ENCODE results near the gene TBC1D22A.

TBC1D22A gene

DNA sequence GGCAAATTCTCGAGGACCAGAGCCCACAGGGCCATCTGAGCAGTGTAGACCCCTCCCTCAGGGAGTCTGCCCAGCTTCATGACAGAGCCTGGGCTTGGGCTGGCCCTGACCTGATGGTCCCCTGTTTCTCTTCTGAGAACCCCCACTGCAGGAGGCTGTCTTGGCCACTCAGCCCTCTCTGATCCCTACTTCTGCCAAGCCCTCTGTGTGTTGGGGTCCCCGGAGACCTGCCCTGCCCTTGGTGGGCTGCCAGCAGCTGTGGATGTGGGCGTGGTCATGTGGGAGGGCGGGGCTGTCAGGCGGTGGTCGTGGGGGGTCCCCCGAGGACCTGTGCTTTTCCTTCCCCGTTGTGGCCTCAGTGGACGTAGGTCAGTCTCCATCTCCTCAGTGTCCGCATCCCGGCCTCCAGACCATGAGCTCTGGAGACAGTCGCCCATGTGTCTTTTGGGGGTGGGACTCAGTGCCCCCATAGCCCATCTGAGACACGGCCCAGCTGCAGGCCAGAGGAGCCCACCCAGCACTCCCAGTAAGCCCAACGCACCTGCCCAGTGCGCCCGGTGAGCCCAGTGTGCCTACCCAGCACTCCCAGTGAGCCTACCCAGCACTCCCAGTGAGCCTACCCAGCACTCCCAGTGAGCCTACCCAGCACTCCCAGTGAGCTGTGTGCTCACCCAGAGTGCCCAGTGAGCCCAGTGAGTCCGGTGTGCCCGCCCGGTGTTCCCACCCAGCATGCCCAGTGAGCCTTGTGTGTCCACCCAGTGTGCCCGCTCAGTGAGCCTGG lies 409.2 kb downstream of the TBC1D22A start:
- no peak for DNase-seq
- TF ChIP-seq POLR2A (IDR thresholded peaks at IDR 0.05; ENCODE audit: low read length) (no peak), GATA1 (IDR thresholded peaks at IDR 0.05; ENCODE audit: low read depth, low read length) (no peak)

DNA sequence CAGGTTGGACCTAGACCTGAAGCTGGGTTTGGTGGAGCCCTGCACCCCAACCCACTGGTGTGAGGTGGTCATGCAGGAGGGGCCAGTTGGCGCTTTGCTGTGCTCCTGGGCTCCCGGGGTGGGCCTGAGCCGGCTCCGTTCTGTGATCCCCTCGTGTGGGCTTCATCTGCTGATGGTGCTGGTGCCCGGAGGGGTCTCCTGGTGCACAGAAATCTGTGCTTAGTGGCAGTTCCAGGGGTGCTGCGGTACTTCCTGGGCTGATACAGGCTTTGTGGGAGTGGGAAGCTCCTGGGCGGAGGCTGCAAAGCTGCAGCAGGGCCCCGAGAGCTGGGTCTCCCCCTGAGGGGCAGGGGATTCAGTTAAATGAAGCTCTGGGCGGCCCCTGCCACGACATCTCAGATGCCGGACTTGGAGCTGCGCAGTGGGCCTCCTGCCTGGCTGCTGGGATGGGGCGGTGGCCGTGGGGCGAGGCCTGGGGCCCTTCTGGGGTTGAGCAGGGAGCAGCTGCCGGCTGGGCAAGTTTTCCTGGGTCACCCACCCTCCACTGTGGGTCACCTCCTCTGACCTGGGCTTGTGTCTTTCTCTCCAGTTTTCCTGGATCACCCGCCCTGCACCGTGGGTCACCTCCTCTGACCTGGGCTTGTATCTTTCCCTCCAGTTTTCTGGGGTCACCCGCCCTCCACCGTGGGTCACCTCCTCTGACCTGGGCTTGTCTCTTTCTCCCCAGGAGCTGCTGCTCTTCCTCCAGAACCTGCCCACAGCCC lies 410.5 kb downstream of the TBC1D22A start:
- TF ChIP-seq POLR2A (IDR thresholded peaks at IDR 0.05; ENCODE audit: low read length) (no peak), GATA1 (IDR thresholded peaks at IDR 0.05; ENCODE audit: low read depth, low read length) (no peak)
- no peak for DNase-seq

DNA sequence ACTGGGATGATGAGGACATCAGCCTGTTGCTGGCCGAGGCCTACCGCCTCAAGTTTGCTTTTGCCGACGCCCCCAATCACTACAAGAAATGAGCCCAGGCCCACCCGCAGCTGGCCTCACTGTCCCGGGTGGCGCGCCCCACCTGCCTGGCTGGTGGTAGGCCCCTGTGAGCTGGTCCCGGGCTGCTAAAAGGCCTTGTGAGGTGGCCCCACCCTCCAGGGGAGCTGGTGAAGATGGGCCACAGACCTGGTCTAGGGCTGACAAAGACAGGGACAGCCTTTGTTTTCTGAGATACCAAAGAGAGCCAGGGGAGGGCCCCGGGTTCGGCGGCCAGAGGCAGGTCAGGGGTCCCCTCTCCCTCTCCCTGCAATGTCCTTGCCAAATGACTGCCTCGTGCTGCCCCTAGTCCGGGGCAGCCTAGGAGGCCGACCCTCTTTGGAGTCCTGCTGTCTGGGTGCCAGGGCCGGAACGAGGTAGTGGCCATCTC lies 411.1 kb downstream of the TBC1D22A start:
- no peak for DNase-seq
- TF ChIP-seq GATA1 (IDR thresholded peaks at IDR 0.05; ENCODE audit: low read depth, low read length) = no peak
- no peak for TF ChIP-seq POLR2A (IDR thresholded peaks at IDR 0.05; ENCODE audit: low read length)

DNA sequence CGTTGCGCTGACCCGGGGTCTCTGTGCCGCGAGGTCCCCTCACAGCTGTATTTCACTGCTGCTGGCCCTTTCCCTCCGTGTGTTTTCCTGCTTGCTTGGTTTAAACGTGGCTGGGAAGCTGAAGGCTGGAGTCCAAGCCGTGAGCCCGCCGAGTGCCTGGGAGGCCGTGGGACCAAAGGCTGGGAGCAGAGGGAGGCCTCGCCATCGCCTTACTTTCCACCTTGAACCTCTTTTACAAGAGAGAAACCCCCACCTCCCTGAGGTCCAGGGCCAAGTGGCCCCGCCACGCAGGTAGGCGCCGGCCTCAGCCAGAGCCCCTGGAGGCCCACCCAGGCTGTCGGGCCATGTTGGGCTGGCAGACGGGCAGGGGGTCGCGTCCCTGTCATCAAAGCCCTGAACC lies 411.6 kb downstream of the TBC1D22A start:
- no peak for DNase-seq
- TF ChIP-seq POLR2A (IDR thresholded peaks at IDR 0.05; ENCODE audit: low read length) (no peak), GATA1 (IDR thresholded peaks at IDR 0.05; ENCODE audit: low read depth, low read length) (no peak)

DNA sequence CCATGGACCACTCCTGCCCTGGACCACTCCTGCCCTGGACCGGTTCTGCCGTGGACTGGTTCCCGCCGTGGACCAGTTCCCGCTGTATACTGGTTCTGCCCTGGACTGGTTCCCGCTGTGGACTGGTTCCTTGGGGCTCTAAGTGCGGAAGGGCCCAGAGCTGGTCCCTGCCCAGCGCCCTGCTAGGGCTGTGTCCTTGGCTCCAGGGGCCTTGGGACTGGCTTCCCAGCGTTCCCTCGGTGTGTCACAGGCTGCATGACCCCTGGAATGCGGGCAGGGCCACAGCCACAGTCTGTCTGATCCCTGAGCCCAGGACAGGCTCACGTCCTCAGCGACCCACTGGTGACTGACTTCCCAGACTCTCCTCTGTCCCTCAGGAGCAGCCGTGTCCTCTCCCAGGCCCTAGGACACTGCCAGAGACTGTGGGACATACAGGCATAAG lies 412.2 kb downstream of the TBC1D22A start:
- no peak for TF ChIP-seq POLR2A (IDR thresholded peaks at IDR 0.05; ENCODE audit: low read length)

DNA sequence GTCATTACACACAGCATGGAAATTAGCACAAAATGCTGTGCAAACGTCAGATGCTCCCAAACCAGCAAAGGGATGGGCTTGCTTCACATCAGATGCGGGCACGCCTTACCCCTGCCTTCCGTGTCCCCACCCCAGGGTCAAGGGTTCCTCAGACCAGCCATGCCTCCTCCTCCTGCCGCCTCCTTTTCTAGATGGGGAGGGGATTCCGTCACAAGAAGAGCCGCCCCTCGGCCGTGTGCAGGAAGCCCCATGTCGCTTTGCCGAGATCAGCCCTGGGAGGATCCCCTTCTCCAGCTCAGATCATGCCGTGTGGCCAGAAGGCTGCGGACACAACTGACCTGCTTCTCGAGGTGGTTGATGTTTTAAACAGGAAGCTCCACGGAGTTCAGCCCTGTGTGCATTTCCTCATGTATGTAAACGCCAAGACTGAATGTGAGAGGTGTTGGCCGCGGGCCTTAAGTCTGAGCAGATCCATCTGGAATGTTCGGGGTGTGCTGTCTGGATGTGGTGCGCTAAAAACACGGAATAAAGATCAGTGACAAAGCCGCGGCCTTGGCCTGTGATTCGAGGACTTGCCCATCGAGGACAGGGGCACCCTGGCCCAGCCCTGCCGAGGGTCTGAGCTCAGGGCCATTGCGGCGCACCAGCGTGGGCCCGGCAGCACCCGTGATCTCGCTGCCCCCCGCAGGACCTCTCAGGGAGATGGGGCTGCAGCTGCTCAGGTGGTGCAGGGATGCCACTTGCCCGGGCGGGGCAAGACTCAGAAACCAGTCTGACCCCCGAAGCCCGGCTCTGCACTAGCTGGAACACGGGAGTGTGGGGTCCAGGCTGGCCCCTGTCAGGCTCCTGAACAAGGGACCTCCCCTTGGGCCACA lies 412.9 kb downstream of the TBC1D22A start:
- no peak for DNase-seq
- TF ChIP-seq POLR2A (IDR thresholded peaks at IDR 0.05; ENCODE audit: low read length) (no peak), GATA1 (IDR thresholded peaks at IDR 0.05; ENCODE audit: low read depth, low read length) (no peak)

More for the DNA sequence above, 412.2 kb downstream of the TBC1D22A start:
- DNase-seq = no peak

DNA sequence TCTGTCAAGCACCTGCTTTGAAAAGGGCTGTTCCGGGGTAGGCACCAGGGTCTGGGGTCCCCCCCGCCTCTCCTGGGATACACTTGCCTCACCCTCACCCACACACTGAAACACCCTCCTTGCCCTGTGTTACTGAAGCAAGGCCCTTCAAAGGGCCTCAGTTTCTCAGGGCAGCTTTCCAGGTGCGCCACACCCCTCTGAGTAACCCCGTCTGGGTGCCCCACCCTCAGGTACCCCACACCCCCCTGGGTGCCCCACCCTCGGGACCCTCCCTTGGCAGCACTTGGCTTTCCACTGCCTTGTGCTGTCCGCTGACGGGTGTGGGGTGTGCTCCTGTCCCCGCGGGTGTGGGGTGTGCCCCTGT lies 413.6 kb downstream of the TBC1D22A start:
- no peak for DNase-seq
- TF ChIP-seq POLR2A (IDR thresholded peaks at IDR 0.05; ENCODE audit: low read length) = no peak
- no peak for TF ChIP-seq GATA1 (IDR thresholded peaks at IDR 0.05; ENCODE audit: low read depth, low read length)

DNA sequence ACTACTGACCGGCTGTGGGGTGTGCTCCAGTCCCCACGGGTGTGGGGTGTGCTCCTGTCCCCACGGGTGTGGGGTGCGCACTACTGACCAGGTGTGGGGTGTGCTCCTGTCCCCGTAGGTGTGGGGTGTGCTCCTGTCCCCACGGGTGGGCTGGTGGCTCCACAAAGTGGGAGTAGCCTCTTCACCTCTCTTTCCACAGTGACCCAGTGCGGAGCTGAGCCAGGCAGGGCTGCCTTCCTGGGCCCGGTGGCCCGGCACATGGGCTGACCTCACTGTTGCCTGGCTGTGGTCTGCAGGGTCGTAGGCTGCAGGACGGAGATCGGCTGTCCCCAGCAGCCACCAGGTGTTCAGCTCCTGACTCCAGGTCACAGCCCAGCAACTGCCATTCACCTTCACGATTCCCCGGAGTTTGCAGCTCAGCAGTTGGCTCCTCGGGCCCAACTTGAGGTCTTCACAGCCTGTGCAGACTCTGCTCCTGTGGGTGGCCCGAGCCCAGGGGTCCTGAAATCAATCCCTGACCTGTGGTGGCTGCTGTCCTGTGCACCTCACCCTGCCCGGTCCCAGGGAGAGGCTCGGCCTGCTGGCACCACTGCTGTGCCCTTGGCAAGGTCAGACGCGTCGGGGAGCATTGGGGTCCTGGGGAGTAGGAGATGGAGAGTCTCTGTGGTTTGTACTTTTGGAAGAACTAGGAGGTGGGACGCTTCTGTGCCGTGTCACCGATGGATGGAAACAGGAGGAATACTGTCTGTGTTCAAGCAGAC lies 414.3 kb downstream of the TBC1D22A start:
- no peak for TF ChIP-seq POLR2A (IDR thresholded peaks at IDR 0.05; ENCODE audit: low read length)
- TF ChIP-seq GATA1 (IDR thresholded peaks at IDR 0.05; ENCODE audit: low read depth, low read length) = no peak
- DNase-seq = no peak

DNA sequence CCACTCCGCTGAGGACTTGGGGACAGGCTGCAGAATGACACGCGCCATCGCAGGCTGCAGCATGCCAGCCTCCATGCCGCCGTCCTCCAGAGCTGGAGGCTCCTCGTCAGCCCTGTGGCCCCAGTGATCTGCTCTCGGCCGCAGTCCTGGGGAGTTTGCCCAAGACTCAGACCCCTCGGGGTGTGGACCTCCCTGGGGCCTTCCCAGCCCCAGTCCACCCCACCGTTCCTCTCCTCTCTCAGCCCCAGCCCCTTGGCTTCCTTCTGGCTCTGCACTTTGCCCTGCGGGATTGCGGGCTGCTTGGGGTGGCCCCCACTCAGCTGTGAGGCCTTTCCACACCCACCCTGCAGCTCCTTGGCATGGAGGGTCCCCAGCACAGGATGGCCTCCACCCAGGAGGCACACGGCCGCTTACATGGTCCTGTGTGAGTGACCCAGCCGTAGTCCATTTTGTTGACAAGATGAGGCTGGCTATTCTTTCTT lies 414.9 kb downstream of the TBC1D22A start:
- no peak for TF ChIP-seq GATA1 (IDR thresholded peaks at IDR 0.05; ENCODE audit: low read depth, low read length)
- TF ChIP-seq POLR2A (IDR thresholded peaks at IDR 0.05; ENCODE audit: low read length) = no peak
- DNase-seq = no peak

DNA sequence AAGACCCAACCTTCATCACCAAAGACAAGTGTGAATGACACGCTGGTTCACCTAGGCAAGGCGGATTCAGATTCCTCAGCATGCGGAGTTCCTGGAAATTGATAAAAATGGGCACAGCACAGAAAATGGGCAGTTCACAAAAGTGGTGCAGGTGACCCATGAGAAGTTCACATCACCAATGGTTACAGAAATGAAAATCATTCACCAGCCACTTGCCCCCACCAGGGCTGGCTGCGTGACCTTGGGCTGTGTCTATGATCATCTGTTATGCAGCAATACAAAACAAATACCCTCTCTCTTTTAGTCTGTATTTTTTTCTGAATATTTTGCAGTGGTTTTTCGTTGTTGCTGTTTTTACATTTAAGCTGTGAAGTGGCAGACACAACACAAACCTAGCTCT lies 415.9 kb downstream of the TBC1D22A start:
- DNase-seq = no peak
- TF ChIP-seq POLR2A (IDR thresholded peaks at IDR 0.05; ENCODE audit: low read length) (no peak), GATA1 (IDR thresholded peaks at IDR 0.05; ENCODE audit: low read depth, low read length) (no peak)

DNA sequence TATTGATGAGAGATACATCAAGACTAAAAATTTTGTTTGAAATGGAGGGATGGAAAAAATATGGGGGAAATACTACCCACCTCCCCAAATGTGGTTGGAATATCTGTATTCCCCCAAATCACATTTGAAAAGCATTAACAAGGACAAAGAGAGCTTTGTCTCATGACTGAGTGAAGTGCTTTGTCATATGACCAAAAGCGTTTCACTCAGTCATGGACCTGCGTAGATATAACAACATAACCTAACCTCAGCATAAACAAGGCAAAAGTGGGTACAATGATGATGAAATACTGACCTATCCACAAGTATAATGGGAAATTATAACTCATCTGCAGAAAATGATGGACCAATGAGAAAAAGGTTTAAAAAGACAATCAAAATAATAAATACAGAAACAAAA lies 418.3 kb downstream of the TBC1D22A start:
- no peak for DNase-seq
- TF ChIP-seq POLR2A (IDR thresholded peaks at IDR 0.05; ENCODE audit: low read length) = no peak
- no peak for TF ChIP-seq GATA1 (IDR thresholded peaks at IDR 0.05; ENCODE audit: low read depth, low read length)

DNA sequence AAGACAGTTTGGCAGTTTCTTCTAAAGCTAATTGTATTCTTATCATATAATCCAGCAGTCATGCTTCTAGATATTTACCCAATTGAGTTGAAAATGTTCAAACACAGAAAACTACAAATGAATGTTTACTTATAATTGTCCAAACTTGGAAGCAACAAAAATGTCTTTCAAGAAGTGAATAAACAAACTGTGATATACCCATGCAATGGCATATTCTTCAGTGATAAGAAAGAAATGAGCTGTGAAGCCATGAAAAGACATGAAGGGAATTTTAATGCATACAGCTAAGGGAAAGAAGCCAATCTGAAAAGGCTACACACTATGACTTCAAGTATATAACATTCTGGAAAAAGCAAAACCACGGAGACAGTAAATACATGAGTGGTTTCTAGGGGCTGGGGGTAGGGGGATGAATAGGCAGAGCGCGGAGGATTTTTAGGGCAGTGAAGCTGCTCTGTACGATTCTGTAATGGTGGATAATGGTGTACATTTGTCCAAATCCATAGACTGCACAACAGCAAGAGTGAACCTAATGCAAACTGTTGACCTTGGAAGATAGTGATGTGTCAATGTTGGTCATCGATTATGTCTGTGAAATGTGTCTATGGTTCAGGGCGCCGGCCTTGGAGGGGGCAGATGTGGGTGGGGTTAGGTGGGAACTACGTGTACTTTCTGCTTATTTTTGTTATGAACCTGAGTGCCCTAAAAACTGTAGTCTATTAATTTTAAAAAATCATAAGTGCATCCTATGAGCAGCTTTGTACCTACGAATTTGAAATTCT lies 424.9 kb downstream of the TBC1D22A start:
- TF ChIP-seq POLR2A (IDR thresholded peaks at IDR 0.05; ENCODE audit: low read length) (no peak), GATA1 (IDR thresholded peaks at IDR 0.05; ENCODE audit: low read depth, low read length) (no peak)

More for the DNA sequence above, 424.9 kb downstream of the TBC1D22A start:
- no peak for DNase-seq
